ENCODE measurements around the gene PIGL.

- no peak for TF ChIP-seq CTCF (IDR thresholded peaks at IDR 0.05)
- no peak for TF ChIP-seq POLR2A (IDR thresholded peaks at IDR 0.05)
- TF ChIP-seq POLR2AphosphoS5 (IDR thresholded peaks at IDR 0.05) = no peak
Observed at GRCh38 chr17:16328997-16329396, 112.0 kb downstream of the PIGL start.

Measured in breast epithelium (tissue), 3 donors.